BE2C (cell line): ENCODE results near the gene NUDC.

Source experiments
- DNase-seq: peaks from one replicate; pipeline ENCODE4 v3.0.0-alpha.2; 2020
- H3K27me3 ChIP-seq: fragments of 250-450 bp; sonication (Bioruptor Pico); 2 replicates; pipeline ENCODE4 v1.5.1; 2020; ENCODE audit warnings: mild to moderate bottlenecking
- H3K36me3 ChIP-seq: fragments of 250-450 bp; sonication (Bioruptor Pico); 2 replicates; pipeline ENCODE4 v1.5.1; 2020; ENCODE audit warnings: mild to moderate bottlenecking
- H3K4me1 ChIP-seq: fragments of 250-450 bp; sonication (Bioruptor Pico); 2 replicates; pipeline ENCODE4 v1.5.1; 2020
- H3K4me3 ChIP-seq: 2 replicates; pipeline ENCODE4 v1.5.1; 2011; ENCODE audit warnings: low read depth, low read length
- H3K9me3 ChIP-seq: fragments of 250-450 bp; sonication (Bioruptor Pico); 2 replicates; pipeline ENCODE4 v1.5.1; 2020
- CTCF ChIP-seq: IDR thresholded peaks from 2 replicates; pipeline ENCODE4 v1.5.1; 2012; ENCODE audit warnings: mild to moderate bottlenecking, low read depth, low read length

Gene NUDC

GRCh38 chr1:26960625-26960966 lies 39.1 kb downstream of the NUDC start:
- H3K4me1 ChIP-seq, result no peaks in the 10 kb centered on the region
- no peaks in the 10 kb centered on the region for H3K9me3 ChIP-seq
- no peak for TF ChIP-seq CTCF
- no peaks in the 10 kb centered on the region for H3K36me3 ChIP-seq
- DNase-seq, result no peak
- H3K4me3 ChIP-seq, result no peak overlapping the region
- peaks cover 33% of the 10 kb centered on the region for H3K27me3 ChIP-seq

- Histone ChIP-seq H3K4me3 (no peak overlapping the region), H3K36me3 (no peaks in the 10 kb centered on the region), H3K9me3 (no peaks in the 10 kb centered on the region), H3K4me1 (no peaks in the 10 kb centered on the region), H3K27me3 (peaks cover 33% of the 10 kb centered on the region)
- TF ChIP-seq CTCF, result no peak
- no peak for DNase-seq
Measured at GRCh38 chr1:26961826-26962225, 40.3 kb downstream of the NUDC start.

GRCh38 chr1:26965213-26965612 lies 43.7 kb downstream of the NUDC start:
- H3K27me3 ChIP-seq, result peaks cover 12% of the 10 kb centered on the region
- no peak for TF ChIP-seq CTCF
- H3K4me1 ChIP-seq, result no peaks in the 10 kb centered on the region
- H3K9me3 ChIP-seq, result no peaks in the 10 kb centered on the region
- no peak overlapping the region for H3K4me3 ChIP-seq
- H3K36me3 ChIP-seq, result no peaks in the 10 kb centered on the region
- no peak for DNase-seq

- Histone ChIP-seq H3K27me3 (peaks cover 8% of the 10 kb centered on the region), H3K4me3 (no peak overlapping the region), H3K4me1 (no peaks in the 10 kb centered on the region), H3K9me3 (no peaks in the 10 kb centered on the region), H3K36me3 (no peaks in the 10 kb centered on the region)
- no peak for DNase-seq
- no peak for TF ChIP-seq CTCF
Measured at GRCh38 chr1:26965628-26966027, 44.1 kb downstream of the NUDC start.

- Histone ChIP-seq H3K4me3 (no peak overlapping the region), H3K4me1 (no peaks in the 10 kb centered on the region), H3K27me3 (no peaks in the 10 kb centered on the region), H3K9me3 (no peaks in the 10 kb centered on the region), H3K36me3 (no peaks in the 10 kb centered on the region)
- no peak for DNase-seq
- no peak for TF ChIP-seq CTCF
Measured at GRCh38 chr1:26970810-26971209, 49.3 kb downstream of the NUDC start.

GRCh38 chr1:26971590-26971989 lies 50.0 kb downstream of the NUDC start:
- TF ChIP-seq CTCF, result no peak
- Histone ChIP-seq H3K4me3 (no peak overlapping the region), H3K4me1 (no peaks in the 10 kb centered on the region), H3K9me3 (no peaks in the 10 kb centered on the region), H3K36me3 (no peaks in the 10 kb centered on the region), H3K27me3 (no peaks in the 10 kb centered on the region)
- no peak for DNase-seq
